ENCODE measurements around the gene PADI4. TPM values are rescaled to one million over a fixed set of nuclear protein-coding genes. Genes with fewer than 3 reads are reported as not detected.
A peak's percentile ranks its signal among the peaks of the same experiment; 100 is the strongest.

Gene PADI4
- total RNA-seq, 1 donor from 2014 or later, result not detected

GRCh38 chr1:17272066-17272465 lies 35.9 kb upstream of the PADI4 start:
- no peaks in the 10 kb centered on the region for H3K9me3 ChIP-seq
- no peaks in the 10 kb centered on the region for H3K27me3 ChIP-seq
- H3K4me3 ChIP-seq, result no peak overlapping the region
- H3K27ac ChIP-seq, result no peak overlapping the region
- H3K36me3 ChIP-seq, result no peaks in the 10 kb centered on the region
- no peak for DNase-seq (ENCODE audit: low spot score in 2 of 2)
- no peak for TF ChIP-seq CTCF (IDR thresholded peaks at IDR 0.05)
- H3K4me1 ChIP-seq, result no peaks in the 10 kb centered on the region
- intact Hi-C loops (cut with DNase I), result no loop called here

GRCh38 chr1:17272646-17273045 lies 35.4 kb upstream of the PADI4 start:
- Histone ChIP-seq H3K4me3 (no peak overlapping the region), H3K27me3 (no peaks in the 10 kb centered on the region), H3K4me1 (no peaks in the 10 kb centered on the region), H3K36me3 (no peaks in the 10 kb centered on the region), H3K27ac (no peak overlapping the region), H3K9me3 (no peaks in the 10 kb centered on the region)
- intact Hi-C loops (cut with DNase I), result no loop called here
- no peak for TF ChIP-seq CTCF (IDR thresholded peaks at IDR 0.05)
- DNase-seq (ENCODE audit: low spot score in 2 of 2), result no peak

GRCh38 chr1:17273096-17273495 lies 34.9 kb upstream of the PADI4 start:
- Histone ChIP-seq H3K4me1 (no peaks in the 10 kb centered on the region), H3K4me3 (no peak overlapping the region), H3K27me3 (no peaks in the 10 kb centered on the region), H3K9me3 (no peaks in the 10 kb centered on the region), H3K36me3 (no peaks in the 10 kb centered on the region), H3K27ac (no peak overlapping the region)
- intact Hi-C loops (cut with DNase I), result no loop called here
- no peak for DNase-seq (ENCODE audit: low spot score in 2 of 2)
- no peak for TF ChIP-seq CTCF (IDR thresholded peaks at IDR 0.05)

DNA sequence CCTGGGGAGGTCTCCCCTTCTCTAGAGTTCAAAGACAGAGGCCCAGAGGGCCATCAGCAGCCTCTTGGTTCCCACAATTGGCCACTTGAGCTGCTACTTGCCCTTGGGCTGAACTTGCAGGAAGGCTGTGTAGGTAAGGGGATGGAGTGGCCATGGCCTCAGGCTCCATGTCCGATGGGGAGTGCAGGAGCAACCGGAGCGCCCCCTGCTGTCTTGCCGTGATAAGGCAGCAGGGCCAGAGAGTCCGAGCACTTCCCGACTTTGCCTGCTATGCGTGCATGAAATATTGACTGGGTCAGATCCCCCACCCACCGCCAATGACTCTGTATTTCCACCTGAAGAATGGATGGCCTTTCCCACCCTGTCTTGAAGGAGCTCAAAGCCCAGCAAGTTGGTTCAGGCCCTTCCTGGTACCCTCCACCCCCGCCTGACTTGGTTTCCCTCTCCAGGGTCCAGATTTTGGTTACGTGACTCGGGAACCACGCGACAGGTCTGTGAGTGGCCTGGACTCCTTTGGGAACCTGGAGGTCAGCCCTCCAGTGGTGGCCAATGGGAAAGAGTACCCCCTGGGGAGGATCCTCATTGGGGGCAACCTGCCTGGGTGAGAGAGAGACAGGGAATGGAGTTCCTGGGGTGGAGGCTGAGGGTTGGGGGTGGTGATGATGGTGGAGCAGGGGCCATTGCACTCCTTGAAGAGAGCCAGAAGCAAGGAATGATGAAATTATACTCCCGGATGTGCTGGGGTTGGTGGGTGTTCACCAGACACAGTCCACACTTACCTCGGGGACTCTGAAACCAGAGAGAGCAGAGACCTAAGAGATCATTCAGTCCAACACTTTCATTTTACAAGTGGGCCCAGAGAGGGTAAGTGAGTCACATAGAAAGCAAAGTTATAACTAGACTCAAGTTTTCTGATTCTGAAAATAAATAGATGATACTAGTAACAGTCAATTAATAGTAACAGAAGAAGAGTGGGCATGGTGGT lies 33.5 kb upstream of the PADI4 start:
- H3K36me3 ChIP-seq, result no peaks in the 10 kb centered on the region
- H3K4me1 ChIP-seq, result no peaks in the 10 kb centered on the region
- no peak for DNase-seq (ENCODE audit: low spot score in 2 of 2)
- H3K27ac ChIP-seq, result no peak overlapping the region
- no peaks in the 10 kb centered on the region for H3K9me3 ChIP-seq
- intact Hi-C loops (cut with DNase I), result no loop called here
- no peaks in the 10 kb centered on the region for H3K27me3 ChIP-seq
- peak in 1 of 3 experiments; percentile 23 for TF ChIP-seq CTCF (IDR thresholded peaks at IDR 0.05)
- no peak overlapping the region for H3K4me3 ChIP-seq

GRCh38 chr1:17276568-17276967 lies 31.4 kb upstream of the PADI4 start:
- H3K27me3 ChIP-seq, result no peaks in the 10 kb centered on the region

More at GRCh38 chr1:17276568-17276967, 31.4 kb upstream of the PADI4 start:
- no peaks in the 10 kb centered on the region for H3K4me1 ChIP-seq
- no peak overlapping the region for H3K27ac ChIP-seq
- no peaks in the 10 kb centered on the region for H3K9me3 ChIP-seq
- intact Hi-C loops (cut with DNase I), result no loop called here
- no peak for TF ChIP-seq CTCF (IDR thresholded peaks at IDR 0.05)
- no peak for DNase-seq (ENCODE audit: low spot score in 2 of 2)
- H3K4me3 ChIP-seq, result no peak overlapping the region
- H3K36me3 ChIP-seq, result no peaks in the 10 kb centered on the region
